KMS-11 (cell line): Measurements from ENCODE around the gene TTL.

Source experiments
- H2AFZ ChIP-seq: fragments of 200-600 bp; sonication (generic); 2 replicates; pipeline ENCODE4 v1.6.1; 2016; ENCODE audit warnings: antibody characterized with exemption, mixed run types, low read depth
- H3K27ac ChIP-seq: fragments of 200-600 bp; sonication (generic); 2 replicates; pipeline ENCODE4 v1.6.1; 2016; ENCODE audit warnings: mild to moderate bottlenecking, mixed run types
- H3K27me3 ChIP-seq: fragments of 200-600 bp; sonication (generic); 2 replicates; pipeline ENCODE4 v1.6.1; 2017; ENCODE audit warnings: mild to moderate bottlenecking, low read depth, mixed run types, moderate library complexity; ENCODE audit not compliant: insufficient read depth
- H3K36me3 ChIP-seq: fragments of 200-600 bp; sonication (generic); 2 replicates; pipeline ENCODE4 v1.6.1; 2017; ENCODE audit warnings: mild to moderate bottlenecking, mixed run types; ENCODE audit not compliant: insufficient read depth
- H3K4me1 ChIP-seq: fragments of 200-600 bp; sonication (generic); 2 replicates; pipeline ENCODE4 v1.6.1; 2016; ENCODE audit warnings: mild to moderate bottlenecking, low read depth, mixed run types; ENCODE audit not compliant: poor library complexity, severe bottlenecking
- H3K4me2 ChIP-seq: fragments of 200-600 bp; sonication (generic); 2 replicates; pipeline ENCODE4 v1.7.0; 2016; ENCODE audit warnings: mild to moderate bottlenecking, mixed run types
- H3K4me3 ChIP-seq: fragments of 200-600 bp; sonication (generic); IDR thresholded peaks from 2 replicates; pipeline ENCODE4 v1.6.1; 2017; ENCODE audit warnings: low read depth, low read length, mixed read lengths; ENCODE audit not compliant: insufficient read depth
- H3K79me2 ChIP-seq: fragments of 200-600 bp; sonication (generic); 2 replicates; pipeline ENCODE4 v1.6.1; 2016; ENCODE audit warnings: low read depth, mixed run types; ENCODE audit not compliant: insufficient read depth
- H3K9ac ChIP-seq: fragments of 200-600 bp; sonication (generic); 2 replicates; pipeline ENCODE4 v1.6.1; 2016; ENCODE audit warnings: mild to moderate bottlenecking, mixed run types
- H4K20me1 ChIP-seq: fragments of 200-600 bp; sonication (generic); 2 replicates; pipeline ENCODE4 v1.6.1; 2016; ENCODE audit warnings: mild to moderate bottlenecking, mixed run types; ENCODE audit not compliant: insufficient read depth
- CTCF ChIP-seq: fragments of 200-600 bp; sonication (generic); conservative IDR thresholded peaks from 2 replicates; pipeline ENCODE4 v1.6.1; 2017; ENCODE audit warnings: low read depth, mild to moderate bottlenecking, antibody characterized with exemption, low read length, moderate library complexity, mixed read lengths

Gene TTL

GRCh38 chr2:112516801-112517200 is 34.8 kb downstream of the TTL start:
- H3K36me3 ChIP-seq = no peaks in the 10 kb centered on the region
- no peaks in the 10 kb centered on the region for H3K4me1 ChIP-seq
- no peaks in the 10 kb centered on the region for H3K79me2 ChIP-seq
- H3K4me2 ChIP-seq = no peak overlapping the region
- H3K27me3 ChIP-seq = no peaks in the 10 kb centered on the region
- H4K20me1 ChIP-seq = no peaks in the 10 kb centered on the region
- no peak overlapping the region for H3K4me3 ChIP-seq
- no peak overlapping the region for H3K27ac ChIP-seq
- H3K9ac ChIP-seq = no peak overlapping the region
- no peak overlapping the region for H2AFZ ChIP-seq
- TF ChIP-seq CTCF = no peak

GRCh38 chr2:112518807-112519206 is 36.9 kb downstream of the TTL start:
- TF ChIP-seq CTCF = no peak
- no peak overlapping the region for H3K27ac ChIP-seq
- H4K20me1 ChIP-seq = no peaks in the 10 kb centered on the region

GRCh38 chr2:112519506-112519905 is 37.5 kb downstream of the TTL start:
- no peak overlapping the region for H2AFZ ChIP-seq
- no peak overlapping the region for H3K4me2 ChIP-seq
- H3K27ac ChIP-seq = no peak overlapping the region
- TF ChIP-seq CTCF = no peak
- H3K27me3 ChIP-seq = no peaks in the 10 kb centered on the region
- H4K20me1 ChIP-seq = no peaks in the 10 kb centered on the region
- H3K9ac ChIP-seq = no peak overlapping the region
- H3K36me3 ChIP-seq = no peaks in the 10 kb centered on the region
- no peak overlapping the region for H3K4me3 ChIP-seq
- no peaks in the 10 kb centered on the region for H3K79me2 ChIP-seq
- H3K4me1 ChIP-seq = no peaks in the 10 kb centered on the region

More at GRCh38 chr2:112518807-112519206, 36.9 kb downstream of the TTL start:
- Histone ChIP-seq H3K9ac (no peak overlapping the region), H2AFZ (no peak overlapping the region), H3K36me3 (no peaks in the 10 kb centered on the region), H3K4me1 (no peaks in the 10 kb centered on the region), H3K79me2 (no peaks in the 10 kb centered on the region), H3K4me3 (no peak overlapping the region), H3K4me2 (no peak overlapping the region), H3K27me3 (no peaks in the 10 kb centered on the region)

GRCh38 chr2:112520234-112520783 is 38.4 kb downstream of the TTL start:
- no peak overlapping the region for H3K9ac ChIP-seq
- H3K27ac ChIP-seq = no peak overlapping the region
- no peak for TF ChIP-seq CTCF
- no peak overlapping the region for H2AFZ ChIP-seq
- no peaks in the 10 kb centered on the region for H4K20me1 ChIP-seq
- no peak overlapping the region for H3K4me3 ChIP-seq
- H3K27me3 ChIP-seq = no peaks in the 10 kb centered on the region
- no peaks in the 10 kb centered on the region for H3K79me2 ChIP-seq
- no peaks in the 10 kb centered on the region for H3K4me1 ChIP-seq
- no peak overlapping the region for H3K4me2 ChIP-seq
- H3K36me3 ChIP-seq = no peaks in the 10 kb centered on the region
